HUES6 (cell line): ENCODE results near the gene MARK1.
"Not testable (repeated sequence)": the region's sequence is repeated elsewhere in the genome, so short reads cannot be mapped to it uniquely, and the experiment has no call there.

Experiments used
- H3K27ac ChIP-seq: 2 replicates; pipeline ENCODE4 v1.7.0; 2013; ENCODE audit warnings: low read depth, mild to moderate bottlenecking, low read length, inconsistent platforms
- H3K27me3 ChIP-seq: 2 replicates; pipeline ENCODE4 v1.6.1; 2013; ENCODE audit warnings: low read length; ENCODE audit not compliant: control insufficient read depth, insufficient read depth
- H3K36me3 ChIP-seq: 2 replicates; pipeline ENCODE4 v1.6.1; 2013; ENCODE audit warnings: low read length; ENCODE audit not compliant: control insufficient read depth, insufficient read depth
- H3K4me1 ChIP-seq: 2 replicates; pipeline ENCODE4 v1.6.1; 2013; ENCODE audit warnings: low read length; ENCODE audit not compliant: control insufficient read depth, insufficient read depth
- H3K4me3 ChIP-seq: 2 replicates; pipeline ENCODE4 v1.5.1; 2013; ENCODE audit warnings: low read depth, low read length
- H3K9ac ChIP-seq: one replicate; pipeline ENCODE4 v1.6.1; 2013; ENCODE audit warnings: mild to moderate bottlenecking, low read length
- H3K9me3 ChIP-seq: 2 replicates; pipeline ENCODE4 v1.6.1; 2013; ENCODE audit warnings: low read depth, low read length; ENCODE audit not compliant: control insufficient read depth, insufficient read depth

Gene MARK1

GRCh38 chr1:220572416-220572815 is 44.5 kb downstream of the MARK1 start:
- no peaks in the 10 kb centered on the region for H3K27me3 ChIP-seq
- H3K36me3 ChIP-seq, result no peaks in the 10 kb centered on the region
- H3K9ac ChIP-seq, result no peak overlapping the region
- no peak overlapping the region for H3K27ac ChIP-seq
- no peak overlapping the region for H3K4me3 ChIP-seq
- peaks cover 14% of the 10 kb centered on the region for H3K9me3 ChIP-seq
- H3K4me1 ChIP-seq, result no peaks in the 10 kb centered on the region

- Histone ChIP-seq H3K36me3 (no peaks in the 10 kb centered on the region), H3K27ac (no peak overlapping the region), H3K27me3 (no peaks in the 10 kb centered on the region), H3K9me3 (peaks cover 14% of the 10 kb centered on the region), H3K4me1 (no peaks in the 10 kb centered on the region), H3K4me3 (no peak overlapping the region), H3K9ac (no peak overlapping the region)
Observed at GRCh38 chr1:220573836-220574235, 45.9 kb downstream of the MARK1 start.

- Histone ChIP-seq H3K9ac (no peak overlapping the region), H3K36me3 (no peaks in the 10 kb centered on the region), H3K4me3 (no peak overlapping the region), H3K4me1 (no peaks in the 10 kb centered on the region), H3K9me3 (peaks cover 14% of the 10 kb centered on the region), H3K27me3 (no peaks in the 10 kb centered on the region), H3K27ac (no peak overlapping the region)
Observed at GRCh38 chr1:220575718-220576497, 48.0 kb downstream of the MARK1 start.

- Histone ChIP-seq H3K4me1 (no peaks in the 10 kb centered on the region), H3K27me3 (no peaks in the 10 kb centered on the region), H3K36me3 (0 out of 2 replicates have a peak, but pooled peaks cover 5% of the 10 kb centered on the region), H3K9me3 (peaks cover 13% of the 10 kb centered on the region), H3K27ac (no peak overlapping the region), H3K4me3 (no peak overlapping the region), H3K9ac (no peak overlapping the region)
Observed at GRCh38 chr1:220577926-220578325, 50.0 kb downstream of the MARK1 start.

- Histone ChIP-seq H3K4me1 (no peaks in the 10 kb centered on the region), H3K27me3 (no peaks in the 10 kb centered on the region), H3K27ac (no peak overlapping the region), H3K9ac (no peak overlapping the region), H3K9me3 (peaks cover 5% of the 10 kb centered on the region), H3K36me3 (0 out of 2 replicates have a peak, but pooled peaks cover 5% of the 10 kb centered on the region), H3K4me3 (no peak overlapping the region)
Observed at GRCh38 chr1:220579317-220579716, 51.4 kb downstream of the MARK1 start.

GRCh38 chr1:220592714-220593113 is 64.8 kb downstream of the MARK1 start:
- no peak overlapping the region for H3K4me3 ChIP-seq
- no peak overlapping the region for H3K27ac ChIP-seq
- peaks cover 7% of the 10 kb centered on the region for H3K36me3 ChIP-seq
- H3K4me1 ChIP-seq, result no peaks in the 10 kb centered on the region
- no peak overlapping the region for H3K9ac ChIP-seq
- H3K27me3 ChIP-seq, result no peaks in the 10 kb centered on the region
- H3K9me3 ChIP-seq, result no peaks in the 10 kb centered on the region

GRCh38 chr1:220594356-220594755 is 66.4 kb downstream of the MARK1 start:
- H3K36me3 ChIP-seq, result peaks cover 7% of the 10 kb centered on the region
- H3K4me3 ChIP-seq, result no peak overlapping the region
- no peaks in the 10 kb centered on the region for H3K27me3 ChIP-seq
- H3K27ac ChIP-seq, result no peak overlapping the region
- H3K4me1 ChIP-seq, result no peaks in the 10 kb centered on the region
- H3K9ac ChIP-seq, result no peak overlapping the region
- H3K9me3 ChIP-seq, result no peaks in the 10 kb centered on the region

GRCh38 chr1:220595179-220595578 is 67.2 kb downstream of the MARK1 start:
- Histone ChIP-seq H3K9ac (no peak overlapping the region), H3K36me3 (peaks cover 7% of the 10 kb centered on the region), H3K4me1 (no peaks in the 10 kb centered on the region), H3K27me3 (no peaks in the 10 kb centered on the region), H3K27ac (no peak overlapping the region), H3K9me3 (no peaks in the 10 kb centered on the region), H3K4me3 (no peak overlapping the region)

- Histone ChIP-seq H3K27me3 (no peaks in the 10 kb centered on the region), H3K4me1 (no peaks in the 10 kb centered on the region), H3K9me3 (no peaks in the 10 kb centered on the region), H3K9ac (no peak overlapping the region), H3K36me3 (peaks cover 4% of the 10 kb centered on the region; the same call in 1 of the 2 replicates), H3K27ac (no peak overlapping the region), H3K4me3 (no peak overlapping the region)
Observed at GRCh38 chr1:220604926-220605325, 77.0 kb downstream of the MARK1 start.

GRCh38 chr1:220605651-220606050 is 77.7 kb downstream of the MARK1 start:
- H3K4me1 ChIP-seq, H3K9me3 ChIP-seq, H3K36me3 ChIP-seq, H3K9ac ChIP-seq, H3K4me3 ChIP-seq, H3K27ac ChIP-seq, H3K27me3 ChIP-seq: not testable (repeated sequence)

- H3K9me3 ChIP-seq, H3K4me1 ChIP-seq, H3K36me3 ChIP-seq, H3K27ac ChIP-seq, H3K9ac ChIP-seq, H3K27me3 ChIP-seq, H3K4me3 ChIP-seq: not testable (repeated sequence)
Observed at GRCh38 chr1:220611100-220611499, 83.2 kb downstream of the MARK1 start.
